T-helper 2 cell treated with Interferon-gamma antibody and Interleukin-4, amounts not matched to agents 100 ng/mL and 5 ng/mL, for 36 hours (primary cell): ENCODE measurements around the gene PAPOLG. TPM values are rescaled to one million over a fixed set of nuclear protein-coding genes. Genes with fewer than 3 reads are reported as not detected.

Experiments used
- total RNA-seq: library from RNA; stranded (reverse); gene quantifications from 2 replicates; pipeline ENCODE4 v1.2.3, GENCODE V29; 2022

PAPOLG gene
- total RNA-seq, 1 donor from 2014 or later, result 19.1 TPM

Other genes with a start within 250 kb of the PAPOLG start
- gene BCL11A, start 202.6 kb upstream of the PAPOLG start, total RNA-seq, result 0.05 TPM in 1 of 2 replicates, not detected in the other
- gene REL, start 125.3 kb downstream of the PAPOLG start, total RNA-seq, result 18.2 TPM in 2 replicates